ENCODE results near the gene TTC9B.

TTC9B gene

GRCh38 chr19:40235238-40236025, 17.2 kb upstream of the TTC9B start:
- in situ Hi-C loops (cut with HindIII; ENCODE audit: low pct_ligation_motif_present, low pct_unique_long_range_greater_than_20kb, low sequenced_read_pairs) = no loop called here
- no peak for DNase-seq

- no peak for DNase-seq
- in situ Hi-C loops (cut with HindIII; ENCODE audit: low pct_ligation_motif_present, low pct_unique_long_range_greater_than_20kb, low sequenced_read_pairs) = no loop called here
Measured at GRCh38 chr19:40234429-40235237, 16.4 kb upstream of the TTC9B start.

GRCh38 chr19:40233811-40234389, 15.7 kb upstream of the TTC9B start:
- no peak for DNase-seq
- in situ Hi-C loops (cut with HindIII; ENCODE audit: low pct_ligation_motif_present, low pct_unique_long_range_greater_than_20kb, low sequenced_read_pairs) = no loop called here

- DNase-seq = no peak
- in situ Hi-C loops (cut with HindIII; ENCODE audit: low pct_ligation_motif_present, low pct_unique_long_range_greater_than_20kb, low sequenced_read_pairs) = no loop called here
Measured at GRCh38 chr19:40232949-40233810, 15.0 kb upstream of the TTC9B start.

GRCh38 chr19:40232479-40232878, 14.3 kb upstream of the TTC9B start:
- no peak for DNase-seq
- in situ Hi-C loops (cut with HindIII; ENCODE audit: low pct_ligation_motif_present, low pct_unique_long_range_greater_than_20kb, low sequenced_read_pairs) = no loop called here

- in situ Hi-C loops (cut with HindIII; ENCODE audit: low pct_ligation_motif_present, low pct_unique_long_range_greater_than_20kb, low sequenced_read_pairs) = no loop called here
- DNase-seq = no peak
Measured at GRCh38 chr19:40231544-40232424, 13.6 kb upstream of the TTC9B start.

GRCh38 chr19:40231057-40231456, 12.9 kb upstream of the TTC9B start:
- DNase-seq = no peak
- in situ Hi-C loops (cut with HindIII; ENCODE audit: low pct_ligation_motif_present, low pct_unique_long_range_greater_than_20kb, low sequenced_read_pairs) = no loop called here

- in situ Hi-C loops (cut with HindIII; ENCODE audit: low pct_ligation_motif_present, low pct_unique_long_range_greater_than_20kb, low sequenced_read_pairs) = no loop called here
- no peak for DNase-seq
Measured at GRCh38 chr19:40229926-40230417, 11.8 kb upstream of the TTC9B start.

GRCh38 chr19:40229484-40229883, 11.3 kb upstream of the TTC9B start:
- in situ Hi-C loops (cut with HindIII; ENCODE audit: low pct_ligation_motif_present, low pct_unique_long_range_greater_than_20kb, low sequenced_read_pairs) = no loop called here
- DNase-seq = no peak

GRCh38 chr19:40228863-40229262, 10.7 kb upstream of the TTC9B start:
- in situ Hi-C loops (cut with HindIII; ENCODE audit: low pct_ligation_motif_present, low pct_unique_long_range_greater_than_20kb, low sequenced_read_pairs) = no loop called here
- DNase-seq = no peak

GRCh38 chr19:40228346-40228745, 10.2 kb upstream of the TTC9B start:
- in situ Hi-C loops (cut with HindIII; ENCODE audit: low pct_ligation_motif_present, low pct_unique_long_range_greater_than_20kb, low sequenced_read_pairs) = no loop called here

GRCh38 chr19:40225440-40226305, 7.5 kb upstream of the TTC9B start:
- in situ Hi-C loops (cut with HindIII; ENCODE audit: low pct_ligation_motif_present, low pct_unique_long_range_greater_than_20kb, low sequenced_read_pairs) = no loop called here
- DNase-seq = no peak

More at GRCh38 chr19:40228346-40228745, 10.2 kb upstream of the TTC9B start:
- no peak for DNase-seq

GRCh38 chr19:40224342-40225150, 6.4 kb upstream of the TTC9B start:
- no peak for DNase-seq
- in situ Hi-C loops (cut with HindIII; ENCODE audit: low pct_ligation_motif_present, low pct_unique_long_range_greater_than_20kb, low sequenced_read_pairs) = no loop called here

- DNase-seq = no peak
- in situ Hi-C loops (cut with HindIII; ENCODE audit: low pct_ligation_motif_present, low pct_unique_long_range_greater_than_20kb, low sequenced_read_pairs) = no loop called here
Measured at GRCh38 chr19:40223135-40223822, 5.1 kb upstream of the TTC9B start.

- DNase-seq = peak; percentile 85
- in situ Hi-C loops (cut with HindIII; ENCODE audit: low pct_ligation_motif_present, low pct_unique_long_range_greater_than_20kb, low sequenced_read_pairs) = no loop called here
Measured at GRCh38 chr19:40221858-40222619, 3.9 kb upstream of the TTC9B start.

Measured in ACHN (cell line).